SK-N-SH (cell line): ENCODE results near the gene S1PR1. TPM values are rescaled to one million over a fixed set of nuclear protein-coding genes. Genes with fewer than 3 reads are reported as not detected.
A peak's percentile ranks its signal among the peaks of the same experiment; 100 is the strongest.

Source experiments
- CTCF ChIA-PET: fragments of 300-600, 350-600 bp; formaldehyde crosslinking; extraction: SDS; loops from one replicate; lab custom pipeline; 2021; lab: Yijun Ruan, JAX
- POLR2A ChIA-PET: fragments of 350-600 bp; sonication (Branson Sonifier 250); formaldehyde crosslinking; extraction: SDS; loops from one replicate; lab custom pipeline; 2020; ENCODE audit warnings: antibody characterized with exemption, inconsistent platforms; lab: Yijun Ruan, JAX
- DNase-seq: peaks from one replicate; pipeline ENCODE4 v3.0.0; 2012
- H2AFZ ChIP-seq: fragments of 200-600 bp; sonication (generic); 2 replicates; pipeline ENCODE4 v1.8.1; 2016; ENCODE audit warnings: antibody characterized with exemption, mild to moderate bottlenecking, low read depth
- H3F3A ChIP-seq: fragments of 200-600 bp; sonication (generic); replicated peaks from 2 replicates; pipeline ENCODE3; 2016; ENCODE audit warnings: antibody characterized with exemption, mild to moderate bottlenecking; ENCODE audit not compliant: insufficient read depth
- H3K27ac ChIP-seq, 2 experiments: fragments of 200-500 bp in 1 of 2; fragments of 200-600 bp in 1 of 2; sonication (Bioruptor generic) in 1 of 2; sonication (generic), shearing (Covaris generic) in 1 of 2; 2 replicates each; pipeline versions ENCODE4 v1.5.1 to v1.6.1; 2014 to 2016; ENCODE audit warnings: low read depth in 2 of 2, inconsistent platforms in 1 of 2, low read length in 1 of 2, mild to moderate bottlenecking in 1 of 2, mixed read lengths in 1 of 2
- H3K27me3 ChIP-seq: fragments of 200-600 bp; sonication (generic), shearing (Covaris generic); 2 replicates; pipeline ENCODE4 v1.6.1; 2016; ENCODE audit warnings: mixed run types; ENCODE audit not compliant: insufficient read depth
- H3K36me3 ChIP-seq, 2 experiments: fragments of 200-500 bp in 1 of 2; fragments of 200-600 bp in 1 of 2; sonication (Bioruptor generic) in 1 of 2; sonication (generic) in 1 of 2; replicated peaks in 1 of 2; 2 replicates each; pipeline versions ENCODE3 to v1.5.1; 2014 to 2016; ENCODE audit warnings: low read length in 1 of 2, mild to moderate bottlenecking in 1 of 2; ENCODE audit not compliant: insufficient read depth in 2 of 2, control insufficient read depth in 1 of 2
- H3K4me1 ChIP-seq, 2 experiments: fragments of 200-500 bp in 1 of 2; fragments of 200-600 bp in 1 of 2; sonication (Bioruptor generic) in 1 of 2; sonication (generic), shearing (Covaris generic) in 1 of 2; 2 replicates each; pipeline versions ENCODE4 v1.5.1 to v1.6.1; 2014 to 2016; ENCODE audit warnings: low read depth in 1 of 2, low read length in 1 of 2, mixed run types in 1 of 2; ENCODE audit not compliant: insufficient read depth in 2 of 2, control insufficient read depth in 1 of 2
- H3K4me2 ChIP-seq: fragments of 200-600 bp; sonication (generic), shearing (Covaris generic); 2 replicates; pipeline ENCODE4 v1.6.1; 2017; ENCODE audit warnings: mixed run types
- H3K4me3 ChIP-seq, 2 experiments: fragments of 200-500 bp in 1 of 2; fragments of 200-600 bp in 1 of 2; sonication (Bioruptor generic) in 1 of 2; sonication (generic), shearing (Covaris generic) in 1 of 2; 2 replicates each; pipeline versions ENCODE4 v1.5.1 to v1.8.1; 2014 to 2016; ENCODE audit warnings: low read depth in 2 of 2, inconsistent platforms in 1 of 2, low read length in 1 of 2, mild to moderate bottlenecking in 1 of 2, mixed read lengths in 1 of 2, moderate library complexity in 1 of 2
- H3K79me2 ChIP-seq: fragments of 200-600 bp; sonication (generic); 2 replicates; pipeline ENCODE4 v1.8.1; 2017; ENCODE audit warnings: mild to moderate bottlenecking; ENCODE audit not compliant: insufficient read depth
- H3K9ac ChIP-seq: fragments of 200-600 bp; sonication (generic); 2 replicates; pipeline ENCODE4 v1.6.1; 2017; ENCODE audit warnings: mixed run types
- H3K9me2 ChIP-seq: fragments of 200-600 bp; sonication (generic); 2 replicates; pipeline ENCODE4 v1.6.1; 2017; ENCODE audit warnings: mixed run types
- H3K9me3 ChIP-seq: fragments of 200-600 bp; sonication (generic); 2 replicates; pipeline ENCODE4 v1.6.1; 2017; ENCODE audit warnings: mixed run types, mild to moderate bottlenecking, moderate library complexity
- H4K20me1 ChIP-seq: fragments of 200-600 bp; sonication (generic); 2 replicates; pipeline ENCODE4 v1.6.1; 2017; ENCODE audit warnings: mild to moderate bottlenecking, mixed run types; ENCODE audit not compliant: insufficient read depth
- CHD2 ChIP-seq: fragments of 150-350 bp; IDR thresholded peaks from 2 replicates; pipeline ENCODE4 v1.6.1; 2018; ENCODE audit warnings: low read length; ENCODE audit not compliant: partially characterized antibody
- CTCF ChIP-seq: fragments of 200-600 bp; sonication (generic); IDR thresholded peaks from 2 replicates; pipeline ENCODE4 v1.6.1; 2017; ENCODE audit warnings: antibody characterized with exemption, mild to moderate bottlenecking, moderate library complexity
- EP300 ChIP-seq, 2 experiments: IDR thresholded peaks; 2 replicates each; pipeline versions ENCODE4 v1.4.0 to v1.6.1; 2012; ENCODE audit warnings: borderline replicate concordance in 1 of 2, low read depth in 1 of 2, low read length in 1 of 2
- EZH2phosphoT487 ChIP-seq: fragments of 200-600 bp; sonication (generic); IDR thresholded peaks from 2 replicates; pipeline ENCODE4 v1.6.1; 2017; ENCODE audit warnings: low read depth, mixed run types, mild to moderate bottlenecking, antibody characterized with exemption, moderate library complexity, borderline replicate concordance
- FOSL2 ChIP-seq: IDR thresholded peaks from 2 replicates; pipeline ENCODE4 v1.4.0; 2012; ENCODE audit warnings: low read depth, mild to moderate bottlenecking, moderate library complexity, borderline replicate concordance
- FOXJ3 ChIP-seq: sonication (generic); formaldehyde crosslinking; IDR thresholded peaks from 2 replicates; pipeline ENCODE4 v1.5.1; 2020; ENCODE audit warnings: mild to moderate bottlenecking, missing genetic modification reagents
- FOXM1 ChIP-seq: IDR thresholded peaks from 2 replicates; pipeline ENCODE4 v1.4.0; 2012; ENCODE audit warnings: low read depth, mild to moderate bottlenecking
- GABPA ChIP-seq: IDR thresholded peaks from 2 replicates; pipeline ENCODE4 v1.4.0; 2012; ENCODE audit warnings: low read depth, mild to moderate bottlenecking
- GATA2 ChIP-seq: sonication (generic); formaldehyde crosslinking; IDR thresholded peaks from 2 replicates; pipeline ENCODE4 v1.5.0; 2020; ENCODE audit warnings: mild to moderate bottlenecking, missing genetic modification reagents
- MXI1 ChIP-seq: IDR thresholded peaks from 2 replicates; pipeline ENCODE4 v1.6.1; 2012; ENCODE audit warnings: mild to moderate bottlenecking, low read depth, low read length, improper control_type of control experiment
- NFIC ChIP-seq: IDR thresholded peaks from 2 replicates; pipeline ENCODE4 v1.4.0; 2012; ENCODE audit warnings: borderline replicate concordance
- NRF1 ChIP-seq: IDR thresholded peaks from 2 replicates; pipeline ENCODE4 v1.6.1; 2012; ENCODE audit warnings: low read depth, mild to moderate bottlenecking, low read length
- PBX3 ChIP-seq: IDR thresholded peaks from 2 replicates; pipeline ENCODE4; 2012
- RAD21 ChIP-seq: IDR thresholded peaks from 2 replicates; pipeline ENCODE4 v1.6.1; 2012; ENCODE audit warnings: mild to moderate bottlenecking, low read length
- SIN3A ChIP-seq: IDR thresholded peaks from 2 replicates; pipeline ENCODE4 v1.6.1; 2012; ENCODE audit warnings: low read depth, mild to moderate bottlenecking, low read length, moderate library complexity, borderline replicate concordance
- SMC3 ChIP-seq: IDR thresholded peaks from 2 replicates; pipeline ENCODE4 v1.6.1; 2012; ENCODE audit warnings: low read depth, low read length, improper control_type of control experiment
- TAF1 ChIP-seq: IDR thresholded peaks from 2 replicates; pipeline ENCODE4 v1.6.1; 2012; ENCODE audit warnings: low read depth, mild to moderate bottlenecking, low read length, moderate library complexity, borderline replicate concordance
- USF2 ChIP-seq: fragments of 150-350 bp; IDR thresholded peaks from 2 replicates; pipeline ENCODE4 v1.6.1; 2017; ENCODE audit warnings: antibody characterized with exemption, low read length, low read depth, borderline replicate concordance
- YY1 ChIP-seq: IDR thresholded peaks from 2 replicates; pipeline ENCODE4 v1.4.0; 2012; ENCODE audit warnings: low read depth, mild to moderate bottlenecking
- ZBTB33 ChIP-seq: IDR thresholded peaks from 2 replicates; pipeline ENCODE4 v1.4.0; 2012; ENCODE audit warnings: low read depth, borderline replicate concordance
- WGBS: methylation state at CpG from one replicate; pipeline ENCODE4 v1.1.6; 2017; ENCODE audit warnings: low lambda C conversion rate; 5-methylcytosine and 5-hydroxymethylcytosine counted together
- polyA plus RNA-seq, 3 experiments: library from polyadenylated mRNA; depleted of rRNA; stranded (reverse); fragments of >200 nt; gene quantifications; 2 replicates each; pipeline ENCODE4 v1.2.3, GENCODE V29; 2012
- TF ChIP-seq, protein P1 (sequence below): fragments of 150-350 bp; IDR thresholded peaks from 2 replicates; pipeline ENCODE4 v1.6.1; 2016; ENCODE audit warnings: mild to moderate bottlenecking, low read depth, low read length
- TF ChIP-seq, protein P2 (sequence below): IDR thresholded peaks from 2 replicates; pipeline ENCODE4 v1.4.0; 2012; ENCODE audit warnings: low read depth, borderline replicate concordance

Gene S1PR1
- polyA plus RNA-seq, 1 of the 3 experiments (the other 2 are of a cell fraction), result 5.9 TPM

DNA sequence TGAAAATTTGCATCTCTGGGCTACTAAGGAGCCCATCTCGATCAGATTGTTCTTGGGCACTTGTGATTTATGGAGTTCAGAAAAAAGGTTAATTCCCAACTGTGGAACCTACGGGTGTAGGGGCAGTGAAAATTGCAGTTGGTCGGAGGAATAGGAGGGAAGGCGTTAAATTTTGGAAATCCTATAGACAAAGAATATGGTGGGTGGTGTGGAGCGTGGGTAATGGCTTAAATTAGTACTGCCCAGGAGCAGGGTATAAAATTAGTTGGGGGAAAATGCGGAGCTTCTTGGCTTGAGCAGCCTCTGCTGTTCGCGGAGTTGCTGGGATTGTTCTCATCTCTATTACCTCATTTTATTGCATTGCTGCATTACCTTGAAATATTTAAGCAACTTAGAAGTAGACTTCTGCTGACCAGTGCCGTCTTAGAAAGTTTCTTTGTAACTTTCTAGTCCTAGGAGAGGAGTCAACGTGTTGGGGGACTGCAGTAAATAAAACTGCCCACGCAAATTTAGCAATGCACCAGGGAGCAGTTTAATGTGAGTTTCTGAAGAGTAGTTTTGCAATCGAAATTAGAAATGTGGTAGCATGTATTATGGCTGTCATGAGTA lies 514 bp downstream of the S1PR1 start:
- H3K4me1 ChIP-seq, result peaks cover 0 to 8% of the 10 kb centered on the region in 2 experiments; a peak in 2 of 4 replicates
- no peaks in the 10 kb centered on the region for H3K79me2 ChIP-seq
- H4K20me1 ChIP-seq, result no peaks in the 10 kb centered on the region
- TF ChIP-seq SMC3 (no peak), GABPA (no peak), PBX3 (peak; percentile 18; the same call in 1 of the 2 replicates), TAF1 (no peak), ZBTB33 (no peak), YY1 (0 out of 2 replicates have a peak, but pooled peaks have one; percentile 0), MXI1 (no peak), EP300 (IDR thresholded peaks at IDR 0.05; ENCODE audit: borderline replicate concordance in 1 of 2, low read depth in 1 of 2, low read length in 1 of 2) (no peak), NFIC (no peak), FOXM1 (no peak), FOXJ3 (CRISPR knock-in tag) (no peak), USF2 (no peak), CHD2 (no peak), GATA2 (CRISPR knock-in tag) (no peak), SIN3A (no peak), NRF1 (no peak), FOSL2 (no peak), EZH2phosphoT487 (no peak), RAD21 (peak; percentile 30; the same call in 1 of the 2 replicates), CTCF (peak; percentile 26)
- TF ChIP-seq, protein P1, sequence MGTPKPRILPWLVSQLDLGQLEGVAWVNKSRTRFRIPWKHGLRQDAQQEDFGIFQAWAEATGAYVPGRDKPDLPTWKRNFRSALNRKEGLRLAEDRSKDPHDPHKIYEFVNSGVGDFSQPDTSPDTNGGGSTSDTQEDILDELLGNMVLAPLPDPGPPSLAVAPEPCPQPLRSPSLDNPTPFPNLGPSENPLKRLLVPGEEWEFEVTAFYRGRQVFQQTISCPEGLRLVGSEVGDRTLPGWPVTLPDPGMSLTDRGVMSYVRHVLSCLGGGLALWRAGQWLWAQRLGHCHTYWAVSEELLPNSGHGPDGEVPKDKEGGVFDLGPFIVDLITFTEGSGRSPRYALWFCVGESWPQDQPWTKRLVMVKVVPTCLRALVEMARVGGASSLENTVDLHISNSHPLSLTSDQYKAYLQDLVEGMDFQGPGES, result no peak
- TF ChIP-seq, protein P2, sequence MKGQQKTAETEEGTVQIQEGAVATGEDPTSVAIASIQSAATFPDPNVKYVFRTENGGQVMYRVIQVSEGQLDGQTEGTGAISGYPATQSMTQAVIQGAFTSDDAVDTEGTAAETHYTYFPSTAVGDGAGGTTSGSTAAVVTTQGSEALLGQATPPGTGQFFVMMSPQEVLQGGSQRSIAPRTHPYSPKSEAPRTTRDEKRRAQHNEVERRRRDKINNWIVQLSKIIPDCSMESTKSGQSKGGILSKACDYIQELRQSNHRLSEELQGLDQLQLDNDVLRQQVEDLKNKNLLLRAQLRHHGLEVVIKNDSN, result no peak
- 6% methylated on average over 12 of the region's 12 CpGs for WGBS
- no peaks in the 10 kb centered on the region for H3K36me3 ChIP-seq
- ChIA-PET POLR2A (no interaction called here), CTCF (interaction anchor here (0.8 to 2.8 kb wide), 8 partner anchors 11 to 316 kb away, joined by 3 to 20 read pairs (median 10); no protein-coding TSS in a partner anchor)
- H3K9me2 ChIP-seq, result no peaks in the 10 kb centered on the region
- H3K27ac ChIP-seq, result peak overlapping the region in 1 of 2 experiments; percentile 10; a peak in 2 of 4 replicates
- H3F3A ChIP-seq, result peaks cover 4% of the 10 kb centered on the region
- no peaks in the 10 kb centered on the region for H3K9me3 ChIP-seq
- H3K27me3 ChIP-seq, result no peaks in the 10 kb centered on the region
- H3K4me2 ChIP-seq, result peak overlapping the region; percentile 90
- H3K9ac ChIP-seq, result peak overlapping the region; percentile 61
- H2AFZ ChIP-seq, result peak overlapping the region; percentile 95
- H3K4me3 ChIP-seq, result peak overlapping the region; percentile 71 to 75
- peak; percentile 39 for DNase-seq
